Stimulated activated naive CD4-positive, alpha-beta T cell treated with Interleukin-2 at 50 U/mL for 16 hours (primary cell): ENCODE measurements around the gene TSPEAR.

ENCODE experiments used
- DNase-seq: peaks from one replicate; lab custom pipeline; 2025; lab: John Stamatoyannopoulos, UW

Gene TSPEAR

GRCh38 chr21:44740742-44741141, 29.4 kb upstream of the TSPEAR start:
- DNase-seq: no peak

GRCh38 chr21:44739316-44739715, 27.9 kb upstream of the TSPEAR start:
- no peak for DNase-seq

- no peak for DNase-seq
These were observed 27.2 kb upstream of the TSPEAR start for GRCh38 chr21:44738621-44739020.

- no peak for DNase-seq
These were observed 26.5 kb upstream of the TSPEAR start for GRCh38 chr21:44737706-44738354.

GRCh38 chr21:44736291-44737004, 25.1 kb upstream of the TSPEAR start:
- no peak for DNase-seq

- DNase-seq: no peak
These were observed 24.4 kb upstream of the TSPEAR start for GRCh38 chr21:44735821-44736220.

- DNase-seq: no peak
These were observed 23.5 kb upstream of the TSPEAR start for GRCh38 chr21:44734841-44735240.

GRCh38 chr21:44734026-44734745, 22.8 kb upstream of the TSPEAR start:
- DNase-seq: no peak

GRCh38 chr21:44732956-44733355, 21.6 kb upstream of the TSPEAR start:
- DNase-seq: no peak

- no peak for DNase-seq
These were observed 20.9 kb upstream of the TSPEAR start for GRCh38 chr21:44732263-44732662.

- DNase-seq: no peak
These were observed 19.7 kb upstream of the TSPEAR start for GRCh38 chr21:44730951-44731579.

- DNase-seq: no peak
These were observed 18.6 kb upstream of the TSPEAR start for GRCh38 chr21:44730028-44730395.

GRCh38 chr21:44729336-44730027, 18.1 kb upstream of the TSPEAR start:
- no peak for DNase-seq

GRCh38 chr21:44728716-44729115, 17.3 kb upstream of the TSPEAR start:
- DNase-seq: no peak

GRCh38 chr21:44727757-44728156, 16.4 kb upstream of the TSPEAR start:
- no peak for DNase-seq

- DNase-seq: no peak
These were observed 15.9 kb upstream of the TSPEAR start for GRCh38 chr21:44727321-44727720.

- DNase-seq: no peak
These were observed 15.5 kb upstream of the TSPEAR start for GRCh38 chr21:44726826-44727225.

- DNase-seq: no peak
These were observed 13.6 kb upstream of the TSPEAR start for GRCh38 chr21:44724926-44725325.

GRCh38 chr21:44724196-44724595, 12.8 kb upstream of the TSPEAR start:
- DNase-seq: no peak

GRCh38 chr21:44723177-44724131, 12.1 kb upstream of the TSPEAR start:
- no peak for DNase-seq

GRCh38 chr21:44722731-44723130, 11.4 kb upstream of the TSPEAR start:
- DNase-seq: no peak
